H1 (cell line): Measurements from ENCODE around the gene LLGL2. TPM values are rescaled to one million over a fixed set of nuclear protein-coding genes. Genes with fewer than 3 reads are reported as not detected.

ENCODE experiments used
- CTCF ChIA-PET: fragments of 300-600 bp; sonication (Branson Sonifier 250); formaldehyde crosslinking; loops from one replicate; lab custom pipeline; 2021; ENCODE audit not compliant: partially characterized antibody; lab: Charles Lee
- POLR2A ChIA-PET: fragments of 300-600 bp; sonication (Branson Sonifier 250); formaldehyde crosslinking; loops from one replicate; lab custom pipeline; 2021; ENCODE audit warnings: inconsistent platforms; ENCODE audit not compliant: partially characterized antibody; lab: Charles Lee
- DNase-seq, 2 experiments: peaks; one replicate each; pipeline versions ENCODE4 v3.0.0 to v3.0.0-alpha.2; 2010 to 2022; ENCODE audit warnings: low spot score in 2 of 2, low read depth in 1 of 2, mixed read lengths in 1 of 2
- FAIRE-seq: peaks from 2 replicates; lab custom pipeline; 2011; peaks lifted over from hg19 to GRCh38; lab: Jason Lieb, UNC
- H2AFZ ChIP-seq: 2 replicates; pipeline ENCODE4 v1.8.1; 2012; ENCODE audit warnings: low read length, inconsistent platforms
- H2AK5ac ChIP-seq: 2 replicates; pipeline ENCODE4 v1.6.1; 2013; ENCODE audit warnings: low read depth, low read length
- H2BK120ac ChIP-seq: replicated peaks from 2 replicates; pipeline ENCODE3; 2013; ENCODE audit warnings: low read depth, low read length, inconsistent platforms
- H2BK12ac ChIP-seq: 2 replicates; pipeline ENCODE4 v1.6.1; 2013; ENCODE audit warnings: low read depth, low read length
- H2BK15ac ChIP-seq: 2 replicates; pipeline ENCODE4 v1.6.1; 2013; ENCODE audit warnings: low read length
- H2BK20ac ChIP-seq: 2 replicates; pipeline ENCODE4 v1.6.1; 2013; ENCODE audit warnings: low read length
- H2BK5ac ChIP-seq: 2 replicates; pipeline ENCODE4 v1.6.1; 2013; ENCODE audit warnings: low read depth, low read length
- H3K14ac ChIP-seq: 2 replicates; pipeline ENCODE4 v1.6.1; 2013; ENCODE audit warnings: inconsistent platforms; ENCODE audit not compliant: insufficient read length
- H3K18ac ChIP-seq: 2 replicates; pipeline ENCODE4 v1.6.1; 2013; ENCODE audit warnings: low read length; ENCODE audit errors: extremely low read depth
- H3K23ac ChIP-seq: 2 replicates; pipeline ENCODE4 v1.6.1; 2013; ENCODE audit warnings: inconsistent platforms; ENCODE audit not compliant: insufficient read length
- H3K23me2 ChIP-seq: 2 replicates; pipeline ENCODE4 v1.6.1; 2013; ENCODE audit warnings: low read depth, low read length
- H3K27ac ChIP-seq: 2 replicates; pipeline ENCODE4 v1.6.1; 2011; ENCODE audit warnings: low read depth, low read length, inconsistent platforms
- H3K27me3 ChIP-seq, 4 experiments: replicated peaks in 1 of 4; 1 replicate in 1 of 4; 2 replicates in 3 of 4; pipeline versions ENCODE4 v1.6.1 to v1.8.1; 2011 to 2013; ENCODE audit warnings: low read length in 3 of 4, mild to moderate bottlenecking in 3 of 4, inconsistent platforms in 2 of 4, mixed read lengths in 2 of 4, moderate library complexity in 1 of 4; ENCODE audit not compliant: control insufficient read depth in 3 of 4, insufficient read depth in 3 of 4; ENCODE audit errors: extremely low read depth in 1 of 4
- H3K36me3 ChIP-seq, 4 experiments: 2 replicates each; pipeline versions ENCODE4 v1.6.1 to v1.8.1; 2011 to 2013; ENCODE audit warnings: mild to moderate bottlenecking in 4 of 4, low read length in 3 of 4, moderate library complexity in 2 of 4, control low read depth in 1 of 4, inconsistent platforms in 1 of 4; ENCODE audit not compliant: insufficient read depth in 4 of 4, control insufficient read depth in 2 of 4
- H3K4ac ChIP-seq: replicated peaks from 2 replicates; pipeline ENCODE3; 2013; ENCODE audit warnings: low read length, low read depth, mixed read lengths, inconsistent platforms; ENCODE audit not compliant: insufficient read length
- H3K4me1 ChIP-seq, 4 experiments: replicated peaks in 1 of 4; 1 replicate in 1 of 4; 2 replicates in 3 of 4; pipeline versions ENCODE4 v1.6.1 to v1.8.1; 2011 to 2013; ENCODE audit warnings: low read length in 3 of 4, inconsistent platforms in 2 of 4, mixed read lengths in 1 of 4; ENCODE audit not compliant: insufficient read depth in 4 of 4, control insufficient read depth in 3 of 4
- H3K4me2 ChIP-seq, 2 experiments: 2 replicates each; pipeline versions ENCODE4 v1.6.1 to v1.8.1; 2011 to 2013; ENCODE audit warnings: low read depth in 2 of 2, low read length in 2 of 2, control low read depth in 1 of 2, inconsistent platforms in 1 of 2, mild to moderate bottlenecking in 1 of 2; ENCODE audit not compliant: insufficient read depth in 1 of 2
- H3K4me3 ChIP-seq, 4 experiments: fragments of 200-600, 300-600 bp in 1 of 4; sonication (generic), shearing (Covaris generic), sonication (Bioruptor Twin) in 1 of 4; 2 replicates each; pipeline versions ENCODE4 v1.5.1 to v1.8.1; 2011 to 2016; ENCODE audit warnings: low read length in 4 of 4, low read depth in 3 of 4, control low read depth in 2 of 4, inconsistent platforms in 2 of 4, mild to moderate bottlenecking in 2 of 4, mixed read lengths in 1 of 4, moderate library complexity in 1 of 4; ENCODE audit not compliant: insufficient read depth in 2 of 4; ENCODE audit errors: extremely low read depth in 1 of 4
- H3K56ac ChIP-seq: replicated peaks from 2 replicates; pipeline ENCODE3; 2013; ENCODE audit warnings: low read depth, mild to moderate bottlenecking, mixed read lengths, low read length, inconsistent platforms; ENCODE audit not compliant: insufficient read length
- H3K79me1 ChIP-seq: 2 replicates; pipeline ENCODE4 v1.6.1; 2013; ENCODE audit warnings: low read depth, low read length, control low read depth
- H3K79me2 ChIP-seq, 2 experiments: 2 replicates each; pipeline versions ENCODE4 v1.6.1 to v1.8.1; 2012 to 2013; ENCODE audit warnings: low read length in 2 of 2, mild to moderate bottlenecking in 2 of 2, inconsistent platforms in 1 of 2; ENCODE audit not compliant: insufficient read depth in 2 of 2, control insufficient read depth in 1 of 2
- H3K9ac ChIP-seq, 4 experiments: replicated peaks in 1 of 4; 1 replicate in 1 of 4; 2 replicates in 3 of 4; pipeline versions ENCODE4 v1.6.1 to v1.8.1; 2011 to 2013; ENCODE audit warnings: low read depth in 3 of 4, low read length in 3 of 4, control low read depth in 2 of 4, mild to moderate bottlenecking in 2 of 4, moderate library complexity in 2 of 4, inconsistent platforms in 1 of 4; ENCODE audit errors: extremely low read depth in 1 of 4
- H3K9me3 ChIP-seq, 2 experiments: 2 replicates each; pipeline versions ENCODE4 v1.6.1 to v1.8.1; 2012 to 2013; ENCODE audit warnings: mild to moderate bottlenecking in 2 of 2, moderate library complexity in 2 of 2, control low read depth in 1 of 2, inconsistent platforms in 1 of 2, low read depth in 1 of 2, low read length in 1 of 2, mixed read lengths in 1 of 2; ENCODE audit not compliant: insufficient read depth in 2 of 2
- H4K20me1 ChIP-seq, 2 experiments: replicated peaks in 1 of 2; 2 replicates each; pipeline versions ENCODE3 to v1.8.1; 2011 to 2013; ENCODE audit warnings: inconsistent platforms in 2 of 2, low read length in 2 of 2, mild to moderate bottlenecking in 1 of 2; ENCODE audit not compliant: insufficient read depth in 2 of 2, control insufficient read depth in 1 of 2
- H4K5ac ChIP-seq: 2 replicates; pipeline ENCODE4 v1.6.1; 2013; ENCODE audit warnings: low read length, low read depth, mixed read lengths, inconsistent platforms; ENCODE audit not compliant: insufficient read length
- H4K8ac ChIP-seq: 2 replicates; pipeline ENCODE4 v1.8.0; 2013; ENCODE audit warnings: mild to moderate bottlenecking, moderate library complexity, low read length, inconsistent platforms; ENCODE audit not compliant: insufficient read depth; ENCODE audit errors: extremely low read depth
- H4K91ac ChIP-seq: replicated peaks from 2 replicates; pipeline ENCODE3; 2013; ENCODE audit warnings: low read length, mixed read lengths, inconsistent platforms; ENCODE audit not compliant: insufficient read length
- BACH1 ChIP-seq: IDR thresholded peaks from 2 replicates; pipeline ENCODE4 v1.6.1; 2012; ENCODE audit warnings: low read length, improper control_type of control experiment
- CTBP2 ChIP-seq: IDR thresholded peaks from 2 replicates; pipeline ENCODE4 v1.7.0; 2011; ENCODE audit warnings: borderline replicate concordance, mild to moderate bottlenecking, moderate library complexity, mixed read lengths, low read length; ENCODE audit not compliant: insufficient read depth, insufficient read length
- CTCF ChIP-seq, 3 experiments: IDR thresholded peaks; 1 replicate in 2 of 3; 2 replicates in 1 of 3; pipeline versions ENCODE4 v1.5.1 to v1.6.1; 2011; ENCODE audit warnings: low read length in 3 of 3, mild to moderate bottlenecking in 3 of 3, inconsistent platforms in 2 of 3, low read depth in 1 of 3, moderate library complexity in 1 of 3; ENCODE audit not compliant: insufficient read depth in 1 of 3; ENCODE audit errors: control extremely low read depth in 1 of 3
- RAD21 ChIP-seq, 2 experiments: IDR thresholded peaks in 1 of 2; conservative IDR thresholded peaks in 1 of 2; 2 replicates each; pipeline ENCODE4 v1.6.1; 2011; ENCODE audit warnings: low read depth in 2 of 2, low read length in 2 of 2, improper control_type of control experiment in 1 of 2, inconsistent platforms in 1 of 2, mild to moderate bottlenecking in 1 of 2, moderate library complexity in 1 of 2
- SAP30 ChIP-seq: fragments of 300-600 bp; sonication (generic); IDR thresholded peaks from 2 replicates; pipeline ENCODE4 v1.7.1; 2012; ENCODE audit warnings: low read length, moderate library complexity, mild to moderate bottlenecking, inconsistent platforms; ENCODE audit not compliant: insufficient read depth, insufficient replicate concordance
- ZNF274 ChIP-seq: IDR thresholded peaks from 2 replicates; pipeline ENCODE4 v1.7.0; 2012; ENCODE audit warnings: low read length, borderline replicate concordance; ENCODE audit errors: extremely low read depth
- WGBS, 2 experiments: shearing (Covaris generic) in 1 of 2; methylation state at CpG; one replicate each; pipeline versions ENCODE4 v1.1.6 to v1.1.7; 2013 to 2015; ENCODE audit warnings: low lambda C conversion rate in 2 of 2, mixed read lengths in 2 of 2, inconsistent platforms in 1 of 2, low coverage in 1 of 2, missing lambda C conversion rate in 1 of 2; ENCODE audit not compliant: insufficient replicate concordance in 2 of 2, insufficient coverage in 1 of 2, insufficient read length in 1 of 2; ENCODE audit errors: extremely low coverage in 1 of 2, missing lambda C conversion rate in 1 of 2; 5-methylcytosine and 5-hydroxymethylcytosine counted together
- polyA plus RNA-seq, 7 experiments: library from polyadenylated mRNA; depleted of rRNA in 3 of 7; stranded (reverse) in 5 of 7; unstranded in 2 of 7; fragments of >200 nt in 5 of 7; fragments of 200-250 nt in 2 of 7; gene quantifications; 1 replicate in 5 of 7; 2 replicates in 1 of 7; 4 replicates in 1 of 7; pipeline versions ENCODE4 v1.2.1 to v1.2.3, GENCODE V29; 2011 to 2013; ENCODE audit warnings: missing spikeins in 2 of 7, mixed read lengths in 2 of 7
- total RNA-seq: library from RNA; stranded (reverse); fragmentation: NEBNext Ultra II Directional; extraction: Animal tissue kit (Norgen Biotek cat#: 25700); gene quantifications from 2 replicates; pipeline ENCODE4 v1.2.1, GENCODE V29; 2021

The LLGL2 gene
- total and polyA plus RNA-seq, 2 of the 8 experiments (the other 6 are each of a cell fraction or from before 2014, with no cell fraction given) = 64.5 to 77.1 TPM

GRCh38 chr17:75594499-75595283 is 69.2 kb downstream of the LLGL2 start:
- no peak overlapping the region for H3K4me2 ChIP-seq
- no peak for DNase-seq

More at GRCh38 chr17:75594499-75595283, 69.2 kb downstream of the LLGL2 start:
- ChIA-PET CTCF (interaction anchor here (1.0 to 59.2 kb wide), 7 partner anchors 8 to 406 kb away, joined by 3 to 2200 read pairs (median 4); partner anchors contain the start of genes CDK3, RECQL5, SAP30BP and SMIM5), POLR2A (interaction anchor here (0.6 to 0.7 kb wide), 2 partner anchors 91 to 168 kb away, joined by 3 read pairs; no protein-coding TSS in a partner anchor)
- Histone ChIP-seq H3K4me1 (peaks cover 0 to 3% (median under 1%) of the 10 kb centered on the region in 4 experiments; a peak in 2 of 7 replicates), H3K79me2 (no peaks in the 10 kb centered on the region), H2BK120ac (no peak overlapping the region), H4K5ac (no peak overlapping the region), H2BK12ac (no peak overlapping the region), H3K9me3 (no peaks in the 10 kb centered on the region), H2BK15ac (no peak overlapping the region), H3K14ac (no peak overlapping the region), H3K18ac (no peak overlapping the region), H4K8ac (peak overlapping the region; percentile 51), H3K56ac (no peak overlapping the region), H4K91ac (no peak overlapping the region), H3K27ac (no peak overlapping the region), H3K79me1 (no peaks in the 10 kb centered on the region), H3K9ac (no peak overlapping the region), H3K23ac (no peak overlapping the region), H2BK5ac (no peak overlapping the region), H4K20me1 (peaks cover 0 to 2% of the 10 kb centered on the region in 2 experiments), H3K36me3 (no peaks in the 10 kb centered on the region), H3K23me2 (peaks cover 1% of the 10 kb centered on the region; the same call in 1 of the 2 replicates), H2BK20ac (no peak overlapping the region), H3K27me3 (peaks cover 0 to 5% (median 4%) of the 10 kb centered on the region in 4 experiments; a peak in 4 of 7 replicates), H2AK5ac (no peak overlapping the region), H3K4ac (no peak overlapping the region), H3K4me3 (no peak overlapping the region), H2AFZ (no peak overlapping the region)
- TF ChIP-seq ZNF274 (no peak), CTCF (IDR thresholded peaks at IDR 0.05; ENCODE audit: control extremely low read depth in 1 of 3, insufficient read depth in 1 of 3, low read depth in 1 of 3, low read length in 3 of 3) (peak; percentile 18 to 53 (median 31); a peak in 3 of 4 replicates), BACH1 (no peak), CTBP2 (no peak), RAD21 (IDR thresholded peaks at IDR 0.05 in 1 of 2, conservative IDR thresholded peaks at IDR 0.05 in 1 of 2; ENCODE audit: low read depth in 2 of 2, low read length in 2 of 2) (peak; percentile 7 to 34; a peak in 1 of 4 replicates), SAP30 (no peak)
- FAIRE-seq = no peak
- WGBS, 2 experiments = 86% methylated on average over 28 of the region's 28 CpGs; no CpG with 5 or more reads in 1 of the 2 experiments
